ENCODE results near the gene RIT2.

Gene RIT2

DNA sequence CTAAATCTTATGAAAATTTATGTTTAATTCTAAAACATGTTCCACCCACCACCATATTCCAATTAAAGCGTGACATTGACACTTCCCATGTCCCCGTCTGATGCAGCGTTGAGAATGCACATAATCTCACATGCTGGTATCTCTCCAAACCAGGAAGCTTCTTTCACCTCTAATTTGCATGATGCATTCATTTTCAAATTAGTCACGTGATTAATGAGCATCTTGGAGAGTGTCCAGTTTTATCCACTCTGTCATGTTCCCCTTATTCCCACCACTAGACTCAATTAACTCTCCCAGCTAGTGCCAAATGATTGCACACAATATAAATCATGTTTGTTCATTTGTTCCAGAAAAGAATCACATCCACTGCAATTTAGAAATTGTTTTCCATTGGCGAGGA lies 105.8 kb downstream of the RIT2 start:
- peak in 1 of 3 experiments; percentile 33 for DNase-seq

- no peak for DNase-seq
Observed at GRCh38 chr18:43007365-43007764, 108.1 kb downstream of the RIT2 start.

DNA sequence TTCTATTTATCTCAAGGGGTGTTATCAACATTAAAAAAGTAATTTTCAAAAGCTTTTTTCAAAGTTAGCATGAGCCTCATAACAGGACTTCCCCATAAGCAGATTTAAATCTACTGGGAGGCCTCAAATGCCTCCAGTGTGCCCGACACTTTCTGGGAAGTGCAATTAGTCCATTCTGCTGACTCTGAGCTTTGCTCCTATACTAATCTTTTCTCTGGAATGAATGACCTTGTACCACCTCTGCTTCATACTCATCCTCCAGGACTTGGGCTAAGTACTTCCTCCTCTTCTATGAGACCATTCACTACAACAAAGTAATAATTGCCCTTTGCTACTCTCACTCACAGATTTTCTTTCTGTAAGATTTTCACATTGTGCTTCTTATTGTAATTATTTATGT lies 111.1 kb downstream of the RIT2 start:
- no peak for DNase-seq

- DNase-seq = no peak
Observed at GRCh38 chr18:43001821-43002220, 113.7 kb downstream of the RIT2 start.

DNA sequence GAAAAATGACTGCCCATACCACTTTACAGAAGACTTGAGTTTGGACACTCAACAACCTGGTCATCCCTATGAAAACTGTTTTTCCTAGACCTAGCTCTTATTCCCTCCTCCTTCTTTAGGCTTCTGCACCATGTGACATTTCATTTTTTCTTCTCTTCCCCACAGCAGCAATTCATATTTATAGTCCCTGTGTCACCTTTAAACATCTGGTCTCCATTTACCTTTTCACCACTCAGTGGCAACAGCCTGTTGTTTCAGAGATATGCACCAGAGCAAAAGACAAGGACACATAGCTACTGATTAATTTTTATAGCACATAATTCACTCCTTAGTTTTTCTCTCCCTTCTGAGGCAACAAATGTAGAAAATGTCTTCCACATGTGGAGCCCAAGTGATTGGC lies 118.7 kb downstream of the RIT2 start:
- no peak for DNase-seq

DNA sequence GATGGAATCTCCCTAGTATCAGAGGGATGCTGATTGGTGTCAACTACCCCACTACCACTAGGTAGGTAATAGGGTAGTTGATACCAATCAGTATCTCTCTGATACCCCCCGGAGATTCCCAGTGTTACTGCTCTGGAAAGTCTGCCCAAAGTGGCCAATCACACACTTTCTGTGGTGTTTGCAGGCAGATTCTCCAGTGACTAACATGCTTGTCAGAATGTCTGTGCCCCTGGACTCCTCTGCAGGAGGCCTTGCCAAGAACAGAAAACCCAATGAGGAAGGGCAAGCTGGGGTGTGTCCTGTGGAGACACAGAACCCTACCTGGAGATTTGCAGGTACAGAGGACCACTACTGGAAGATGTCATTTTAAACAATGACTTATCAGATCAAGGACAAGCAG lies 135.1 kb downstream of the RIT2 start:
- DNase-seq = no peak

GRCh38 chr18:42977982-42978637 lies 137.4 kb downstream of the RIT2 start:
- peak; percentile 8 to 59 (median 55) for DNase-seq

DNA sequence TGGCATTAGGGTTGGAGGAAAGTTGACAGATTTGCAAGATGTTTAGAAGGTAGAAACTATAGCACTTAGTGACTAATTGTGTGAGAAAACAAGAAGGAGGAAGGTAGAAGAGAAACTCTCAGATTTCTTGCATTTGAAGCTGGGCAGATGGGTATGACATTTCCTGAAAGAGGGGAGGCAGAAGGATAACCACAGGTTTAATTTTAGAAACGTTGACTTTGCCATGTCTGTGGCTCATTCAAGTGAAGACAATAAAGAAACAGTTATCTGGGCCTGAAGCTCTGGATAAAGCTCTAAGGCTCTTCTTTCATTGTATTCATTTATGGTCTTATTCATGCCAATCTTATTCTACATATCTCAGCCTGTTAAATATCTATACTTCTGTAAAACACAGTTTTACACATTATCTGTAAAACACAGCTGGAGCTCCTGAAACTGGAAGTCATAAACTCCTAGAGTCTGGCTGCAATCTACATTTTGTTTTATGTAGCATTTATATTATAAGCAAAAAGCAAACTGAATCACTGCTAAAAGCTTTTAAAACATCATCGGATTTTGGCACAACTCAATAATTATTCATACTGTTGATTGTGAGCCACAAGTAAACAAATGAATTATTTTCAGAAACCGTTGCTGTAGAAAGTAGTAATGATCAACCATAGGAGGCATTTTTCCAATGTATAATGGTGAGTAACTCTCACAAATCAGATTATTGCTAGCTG lies 138.5 kb downstream of the RIT2 start:
- no peak for DNase-seq

DNA sequence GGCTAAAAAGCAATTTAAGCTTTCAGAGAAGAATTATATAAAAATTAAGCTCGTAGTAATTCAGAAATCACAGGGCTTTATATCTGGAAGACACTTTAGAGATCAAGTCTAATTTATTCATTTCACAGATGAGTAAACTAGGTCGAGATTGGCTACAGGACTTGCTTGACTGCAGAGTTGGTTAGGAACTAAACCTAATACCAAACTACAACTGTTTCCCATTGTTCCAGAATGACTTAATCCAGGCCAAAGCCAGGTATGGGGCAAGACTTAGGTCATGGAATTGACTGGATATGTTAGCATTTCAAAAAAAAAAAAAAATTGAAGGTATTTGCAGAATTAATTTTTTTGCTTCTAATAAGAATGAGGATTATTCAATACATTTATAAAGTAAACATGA lies 146.1 kb downstream of the RIT2 start:
- no peak for DNase-seq

DNA sequence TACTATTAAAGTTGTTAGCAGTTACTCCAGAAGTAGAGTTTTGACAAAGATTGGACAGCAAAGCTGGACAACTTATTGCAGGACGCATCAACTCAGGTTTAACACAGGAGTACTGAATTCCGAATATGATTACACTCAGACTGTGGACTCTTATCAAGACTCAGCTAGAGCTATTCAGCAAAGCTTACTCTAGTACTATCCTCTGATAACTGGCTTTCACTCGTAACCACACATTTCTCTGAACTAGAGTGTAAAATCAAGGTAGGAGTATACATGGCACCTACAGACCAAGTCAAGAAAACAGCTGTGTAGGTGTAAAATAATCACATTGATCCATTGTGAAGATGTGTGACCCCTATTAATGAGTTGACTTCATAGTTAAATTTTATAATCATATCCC lies 154.2 kb downstream of the RIT2 start:
- DNase-seq = no peak

GRCh38 chr18:42959528-42959927 lies 156.0 kb downstream of the RIT2 start:
- DNase-seq = no peak

DNA sequence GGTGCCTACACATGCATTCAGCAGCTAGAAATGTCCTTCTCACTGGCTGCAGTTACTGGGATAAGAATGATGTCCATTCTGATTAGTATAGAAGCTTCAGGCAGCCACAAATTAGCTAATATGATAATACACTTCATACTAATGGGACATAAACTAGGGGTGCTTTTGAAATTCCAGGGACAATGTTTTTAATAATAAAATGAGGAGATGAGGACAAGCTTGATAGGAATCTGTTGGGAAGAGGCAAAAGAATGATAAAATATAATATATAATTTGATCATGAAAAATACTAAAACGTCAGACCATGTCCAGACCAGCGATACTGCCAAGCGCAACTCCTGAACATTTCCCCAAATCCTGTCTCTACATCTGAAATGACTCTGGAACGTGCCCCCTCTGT lies 157.1 kb downstream of the RIT2 start:
- DNase-seq = no peak

DNA sequence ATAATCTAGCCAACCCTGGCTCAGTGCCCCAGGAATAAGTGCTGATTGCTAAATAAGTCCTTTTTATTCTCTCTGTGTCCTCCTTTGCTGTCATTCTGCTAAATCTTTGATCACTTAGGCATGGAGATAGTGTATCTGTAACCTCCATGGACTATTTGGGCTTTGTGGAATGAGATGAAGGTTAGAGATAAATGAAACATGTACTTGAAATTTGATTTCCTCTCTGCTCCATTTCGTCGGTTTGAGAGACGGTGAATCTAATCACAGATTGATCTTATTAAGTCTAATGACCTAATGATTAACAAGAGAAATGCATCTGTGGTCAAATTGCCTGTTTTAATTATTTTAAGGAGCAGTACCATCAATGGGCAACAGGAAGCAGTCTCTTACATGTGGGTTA lies 159.2 kb downstream of the RIT2 start:
- no peak for DNase-seq

- DNase-seq = no peak
Observed at GRCh38 chr18:42954887-42955286, 160.6 kb downstream of the RIT2 start.

GRCh38 chr18:42953306-42953705 lies 162.2 kb downstream of the RIT2 start:
- DNase-seq = no peak

GRCh38 chr18:42950732-42951131 lies 164.8 kb downstream of the RIT2 start:
- no peak for DNase-seq

DNA sequence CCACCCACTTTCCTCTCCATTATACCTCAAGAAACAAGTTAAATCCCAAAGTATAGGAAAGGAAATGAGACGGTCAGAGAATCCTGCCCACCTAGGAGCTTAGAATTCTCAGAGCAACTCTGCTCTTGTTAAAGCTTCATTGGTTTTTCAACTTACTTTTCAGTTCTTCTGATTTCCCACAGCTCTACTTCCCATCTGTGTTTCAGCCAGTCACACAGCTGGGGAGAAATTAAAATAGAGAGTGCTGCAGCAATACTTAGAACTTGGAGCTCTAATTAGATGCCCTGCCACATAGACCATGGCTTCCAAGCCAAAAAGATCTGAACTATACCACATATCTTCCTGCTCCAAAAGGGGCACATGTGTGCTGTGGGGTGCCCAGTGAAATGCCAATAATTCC lies 166.7 kb downstream of the RIT2 start:
- no peak for DNase-seq

GRCh38 chr18:42941860-42942259 lies 173.6 kb downstream of the RIT2 start:
- DNase-seq = no peak

DNA sequence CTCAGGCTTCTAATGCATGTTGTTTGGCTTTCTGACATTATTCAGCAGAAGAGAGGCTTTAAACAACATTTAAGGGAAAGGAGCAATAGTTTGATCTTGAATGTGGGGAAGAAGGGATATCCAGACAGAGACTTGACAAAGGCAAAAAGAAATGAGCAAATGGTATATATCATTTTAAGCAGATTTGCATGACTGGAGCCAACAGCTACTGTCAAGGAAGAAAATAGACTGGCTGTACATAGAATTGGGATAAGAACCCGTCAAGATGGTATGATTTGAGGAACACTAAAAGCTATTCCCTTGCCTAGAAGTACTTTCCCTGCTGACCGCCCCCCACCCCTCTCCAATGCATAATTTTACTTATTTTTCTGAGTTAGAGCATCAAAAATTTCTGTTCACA lies 174.5 kb downstream of the RIT2 start:
- no peak for DNase-seq

DNA sequence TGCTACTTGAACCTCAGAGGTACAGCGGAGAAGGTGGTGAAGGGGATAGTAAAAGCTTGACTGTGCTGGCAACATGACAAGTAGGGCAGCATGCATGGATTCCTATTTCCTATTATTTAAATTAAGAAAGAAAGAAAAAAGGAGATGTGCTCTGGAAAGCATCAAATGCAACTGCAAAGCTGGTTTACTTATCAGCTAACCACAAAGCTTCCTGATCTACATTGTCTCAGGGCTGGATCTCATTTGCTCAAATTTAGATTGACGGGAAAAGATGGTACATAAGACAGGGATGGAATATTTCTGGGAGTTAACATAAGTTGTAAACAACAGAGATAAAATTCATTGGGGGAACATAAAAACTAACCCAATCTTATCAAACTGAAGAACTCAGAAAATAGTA lies 178.0 kb downstream of the RIT2 start:
- no peak for DNase-seq

DNA sequence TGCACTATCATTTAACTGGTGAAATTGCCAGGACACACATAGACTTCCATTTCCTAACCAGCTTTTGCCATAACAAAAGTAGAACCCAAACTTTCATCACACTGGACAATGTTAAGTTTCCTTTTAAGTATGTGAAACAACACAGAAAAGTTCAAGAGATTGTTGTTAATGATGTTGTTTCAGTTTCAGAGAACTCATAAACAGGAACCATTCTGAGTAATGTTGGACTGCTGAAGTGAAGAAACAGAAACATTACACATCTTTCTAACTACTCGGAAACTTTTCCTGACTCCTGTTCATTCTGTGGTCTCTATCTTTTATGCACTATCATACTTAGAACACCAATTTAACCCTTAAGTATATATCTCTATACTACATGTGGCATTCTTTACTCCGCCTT lies 179.2 kb downstream of the RIT2 start:
- DNase-seq = no peak

GRCh38 chr18:42931491-42931890 lies 184.0 kb downstream of the RIT2 start:
- no peak for DNase-seq

DNA sequence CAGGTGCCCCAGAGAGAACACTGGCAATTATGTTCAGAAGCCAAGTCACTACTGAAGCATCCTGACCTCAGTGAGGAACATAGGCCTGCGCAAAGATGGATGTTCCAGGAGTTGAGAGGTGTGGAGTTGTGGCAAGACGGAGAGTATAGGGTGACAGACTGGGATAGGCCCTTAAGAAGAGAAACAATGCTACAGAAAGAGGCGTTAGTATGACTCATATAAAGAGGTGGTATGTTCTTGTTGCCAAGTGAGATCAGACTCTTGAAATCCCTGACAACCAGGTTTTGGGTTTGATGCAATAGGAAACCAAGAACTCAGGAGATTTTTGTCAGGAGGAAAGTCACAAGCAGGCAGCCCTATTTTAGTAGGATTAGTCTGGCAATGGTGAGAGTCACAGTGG lies 185.6 kb downstream of the RIT2 start:
- no peak for DNase-seq

- DNase-seq = no peak
Observed at GRCh38 chr18:42929181-42929580, 186.3 kb downstream of the RIT2 start.

- DNase-seq = no peak
Observed at GRCh38 chr18:42925036-42925435, 190.4 kb downstream of the RIT2 start.
